ENCODE data around the gene GREB1. TPM values are rescaled to one million over a fixed set of nuclear protein-coding genes. Genes with fewer than 3 reads are reported as not detected.

The GREB1 gene
- total and polyA plus RNA-seq, 2 of the 13 experiments (the other 11 are each of a cell fraction or from before 2014, with no cell fraction given), result 31.3 to 61.2 TPM

DNA sequence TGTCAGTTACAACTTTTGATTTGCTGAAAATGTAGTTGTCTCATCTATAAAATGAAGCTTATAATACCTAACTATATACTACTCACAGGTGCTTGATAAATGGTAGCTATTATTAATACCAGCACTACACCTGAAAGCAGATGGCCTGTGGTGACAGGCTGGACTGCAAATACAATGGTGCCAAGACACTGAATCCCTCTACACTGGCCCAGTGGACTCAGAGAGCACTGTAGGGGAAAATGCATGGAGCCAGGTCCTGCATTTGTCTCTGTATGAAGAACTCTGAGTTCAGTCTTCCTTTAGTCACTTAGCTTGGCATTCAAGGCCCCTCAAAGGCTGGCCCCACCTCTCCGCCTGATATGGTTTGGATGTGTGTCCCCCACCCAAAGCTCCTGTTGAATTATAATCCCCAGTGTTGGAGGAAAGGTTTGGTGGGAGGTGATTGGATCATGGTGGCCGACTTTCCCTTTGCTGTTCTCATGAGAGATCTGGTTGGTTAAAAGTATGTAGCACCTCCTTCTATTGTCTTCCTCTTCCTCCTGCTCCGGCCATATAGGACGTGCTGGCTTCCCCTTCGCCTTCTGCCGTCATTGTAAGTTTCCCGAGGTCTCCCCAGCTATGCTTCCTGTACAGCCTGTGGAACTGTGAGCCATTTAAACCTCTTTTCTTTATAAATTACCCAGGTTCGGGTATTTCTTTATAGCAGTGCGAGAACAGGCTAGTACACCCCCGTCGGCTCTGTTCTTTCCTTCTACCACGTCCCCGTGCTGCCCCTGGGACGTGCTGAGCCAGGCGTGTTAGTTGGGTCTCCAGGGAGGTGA is 147.3 kb downstream of the GREB1 start (continued):
- TF ChIP-seq IKZF5 (CRISPR knock-in tag; IDR thresholded peaks at IDR 0.05) (no peak), AGO2 (optimal IDR thresholded peaks at IDR 0.05; ENCODE audit: low read depth, low read length) (no peak)

GRCh38 chr2:11681722-11682589 is 148.1 kb downstream of the GREB1 start:
- Histone ChIP-seq H3K27me3 (ENCODE audit: control insufficient read depth in 1 of 2, insufficient read depth in 2 of 2, low read length in 2 of 2) (peaks cover 3 to 60% of the 10 kb centered on the region in 2 experiments; a peak in 4 of 5 replicates), H3K9me3 (ENCODE audit: low read length) (no peaks in the 10 kb centered on the region), H3K36me3 (replicated peaks in 1 of 2; ENCODE audit: control insufficient read depth in 1 of 2, insufficient read depth in 2 of 2, low read length in 2 of 2) (no peaks in the 10 kb centered on the region), H2AFZ (ENCODE audit: low read length) (no peak overlapping the region), H3K4me2 (ENCODE audit: low read depth, low read length) (peak overlapping the region; percentile 87), H3K4me3 (replicated peaks in 1 of 3; ENCODE audit: insufficient read depth in 1 of 3, low read depth in 2 of 3, low read length in 3 of 3) (peak overlapping the region; percentile 23 to 66 (median 43); a peak in 5 of 6 replicates), H3K79me2 (ENCODE audit: insufficient read depth, low read length) (no peaks in the 10 kb centered on the region), H4K20me1 (ENCODE audit: insufficient read depth, low read length) (no peaks in the 10 kb centered on the region), H3K9ac (ENCODE audit: insufficient read depth, low read depth, low read length) (0 out of 2 replicates have a peak overlapping the region, but pooled peaks have one; percentile 17), H3K4me1 (ENCODE audit: insufficient read depth, low read length) (peaks cover 38% of the 10 kb centered on the region), H3K27ac (ENCODE audit: extremely low read length, insufficient read depth, low read length) (peak overlapping the region; percentile 21)
- ATAC-seq (peak; percentile 75), DNase-seq (ENCODE audit: low spot score) (peak; percentile 55), FAIRE-seq (peak; percentile 86)
- intact Hi-C loops (cut with micrococcal nuclease; ENCODE audit: unreplicated experiment), result loop anchor here (1.0 to 10.0 kb wide), 3 partner anchors 39 to 260 kb away; no protein-coding TSS in a partner anchor
- POLR2A ChIA-PET, result no interaction called here
- no TSS peak for BruUV-seq (replicated peaks)
- 29% methylated on average over 30 of the region's 31 CpGs for WGBS (ENCODE audit: low lambda C conversion rate)
- in situ Hi-C loops (cut with HindIII; ENCODE audit: extremely low pct_ligation_motif_present, low pct_unique_long_range_greater_than_20kb), result no loop called here
- CTCF ChIA-PET (ENCODE audit: low intra/inter-chr PET ratio, low total read pairs), result interaction anchor here (0.6 to 2.1 kb wide), 3 partner anchors 39 to 549 kb away, joined by 3 to 12 read pairs (median 5); a partner anchor contains a TSS
- TF ChIP-seq CREBL2 (CRISPR knock-in tag; IDR thresholded peaks at IDR 0.05; ENCODE audit: borderline replicate concordance), result no peak
- TF ChIP-seq, protein P1, sequence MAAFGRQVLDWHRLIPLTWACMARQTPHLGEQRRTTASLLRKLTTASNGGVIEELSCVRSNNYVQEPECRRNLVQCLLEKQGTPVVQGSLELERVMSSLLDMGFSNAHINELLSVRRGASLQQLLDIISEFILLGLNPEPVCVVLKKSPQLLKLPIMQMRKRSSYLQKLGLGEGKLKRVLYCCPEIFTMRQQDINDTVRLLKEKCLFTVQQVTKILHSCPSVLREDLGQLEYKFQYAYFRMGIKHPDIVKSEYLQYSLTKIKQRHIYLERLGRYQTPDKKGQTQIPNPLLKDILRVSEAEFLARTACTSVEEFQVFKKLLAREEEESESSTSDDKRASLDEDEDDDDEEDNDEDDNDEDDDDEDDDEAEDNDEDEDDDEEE (CRISPR knock-in tag; IDR thresholded peaks at IDR 0.05), result peak; percentile 25; the same call in 1 of the 2 replicates
- TF ChIP-seq, protein P2, sequence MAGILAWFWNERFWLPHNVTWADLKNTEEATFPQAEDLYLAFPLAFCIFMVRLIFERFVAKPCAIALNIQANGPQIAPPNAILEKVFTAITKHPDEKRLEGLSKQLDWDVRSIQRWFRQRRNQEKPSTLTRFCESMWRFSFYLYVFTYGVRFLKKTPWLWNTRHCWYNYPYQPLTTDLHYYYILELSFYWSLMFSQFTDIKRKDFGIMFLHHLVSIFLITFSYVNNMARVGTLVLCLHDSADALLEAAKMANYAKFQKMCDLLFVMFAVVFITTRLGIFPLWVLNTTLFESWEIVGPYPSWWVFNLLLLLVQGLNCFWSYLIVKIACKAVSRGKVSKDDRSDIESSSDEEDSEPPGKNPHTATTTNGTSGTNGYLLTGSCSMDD (CRISPR knock-in tag; IDR thresholded peaks at IDR 0.05), result no peak
- TF ChIP-seq, protein P3, sequence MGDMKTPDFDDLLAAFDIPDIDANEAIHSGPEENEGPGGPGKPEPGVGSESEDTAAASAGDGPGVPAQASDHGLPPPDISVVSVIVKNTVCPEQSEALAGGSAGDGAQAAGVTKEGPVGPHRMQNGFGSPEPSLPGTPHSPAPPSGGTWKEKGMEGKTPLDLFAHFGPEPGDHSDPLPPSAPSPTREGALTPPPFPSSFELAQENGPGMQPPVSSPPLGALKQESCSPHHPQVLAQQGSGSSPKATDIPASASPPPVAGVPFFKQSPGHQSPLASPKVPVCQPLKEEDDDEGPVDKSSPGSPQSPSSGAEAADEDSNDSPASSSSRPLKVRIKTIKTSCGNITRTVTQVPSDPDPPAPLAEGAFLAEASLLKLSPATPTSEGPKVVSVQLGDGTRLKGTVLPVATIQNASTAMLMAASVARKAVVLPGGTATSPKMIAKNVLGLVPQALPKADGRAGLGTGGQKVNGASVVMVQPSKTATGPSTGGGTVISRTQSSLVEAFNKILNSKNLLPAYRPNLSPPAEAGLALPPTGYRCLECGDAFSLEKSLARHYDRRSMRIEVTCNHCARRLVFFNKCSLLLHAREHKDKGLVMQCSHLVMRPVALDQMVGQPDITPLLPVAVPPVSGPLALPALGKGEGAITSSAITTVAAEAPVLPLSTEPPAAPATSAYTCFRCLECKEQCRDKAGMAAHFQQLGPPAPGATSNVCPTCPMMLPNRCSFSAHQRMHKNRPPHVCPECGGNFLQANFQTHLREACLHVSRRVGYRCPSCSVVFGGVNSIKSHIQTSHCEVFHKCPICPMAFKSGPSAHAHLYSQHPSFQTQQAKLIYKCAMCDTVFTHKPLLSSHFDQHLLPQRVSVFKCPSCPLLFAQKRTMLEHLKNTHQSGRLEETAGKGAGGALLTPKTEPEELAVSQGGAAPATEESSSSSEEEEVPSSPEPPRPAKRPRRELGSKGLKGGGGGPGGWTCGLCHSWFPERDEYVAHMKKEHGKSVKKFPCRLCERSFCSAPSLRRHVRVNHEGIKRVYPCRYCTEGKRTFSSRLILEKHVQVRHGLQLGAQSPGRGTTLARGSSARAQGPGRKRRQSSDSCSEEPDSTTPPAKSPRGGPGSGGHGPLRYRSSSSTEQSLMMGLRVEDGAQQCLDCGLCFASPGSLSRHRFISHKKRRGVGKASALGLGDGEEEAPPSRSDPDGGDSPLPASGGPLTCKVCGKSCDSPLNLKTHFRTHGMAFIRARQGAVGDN (CRISPR knock-in tag; IDR thresholded peaks at IDR 0.05), result peak; percentile 85

Measured in HepG2 (cell line).